Activated T-cell treated with anti-CD3 and anti-CD28 coated beads for 1 hour (primary cell): ENCODE results near the gene WDR43.

Source experiments
- DNase-seq: peaks from one replicate; pipeline ENCODE4 v3.0.0-alpha.2; 2020; ENCODE audit warnings: low read depth

Gene WDR43

GRCh38 chr2:28909655-28910353 is 15.3 kb downstream of the WDR43 start:
- no peak for DNase-seq

- DNase-seq: no peak
These were observed 21.5 kb downstream of the WDR43 start for GRCh38 chr2:28915939-28916338.

GRCh38 chr2:28926847-28927246 is 32.4 kb downstream of the WDR43 start:
- DNase-seq: no peak

- no peak for DNase-seq
These were observed 33.0 kb downstream of the WDR43 start for GRCh38 chr2:28927469-28927868.

- DNase-seq: no peak
These were observed 33.4 kb downstream of the WDR43 start for GRCh38 chr2:28927878-28928277.

- no peak for DNase-seq
These were observed 35.1 kb downstream of the WDR43 start for GRCh38 chr2:28929581-28929980.

- DNase-seq: no peak
These were observed 35.7 kb downstream of the WDR43 start for GRCh38 chr2:28930205-28930604.

GRCh38 chr2:28934769-28935168 is 40.3 kb downstream of the WDR43 start:
- no peak for DNase-seq

GRCh38 chr2:28941008-28941407 is 46.5 kb downstream of the WDR43 start:
- DNase-seq: no peak

- no peak for DNase-seq
These were observed 50.2 kb downstream of the WDR43 start for GRCh38 chr2:28944535-28945248.

- DNase-seq: no peak
These were observed 53.7 kb downstream of the WDR43 start for GRCh38 chr2:28948160-28948559.

- no peak for DNase-seq
These were observed 54.7 kb downstream of the WDR43 start for GRCh38 chr2:28949190-28949589.

GRCh38 chr2:28949617-28950305 is 55.3 kb downstream of the WDR43 start:
- no peak for DNase-seq

GRCh38 chr2:28950941-28951630 is 56.6 kb downstream of the WDR43 start:
- DNase-seq: no peak

GRCh38 chr2:28951910-28952835 is 57.7 kb downstream of the WDR43 start:
- no peak for DNase-seq

GRCh38 chr2:28952836-28953211 is 58.4 kb downstream of the WDR43 start:
- no peak for DNase-seq

- DNase-seq: no peak
These were observed 61.0 kb downstream of the WDR43 start for GRCh38 chr2:28955467-28955866.

- DNase-seq: no peak
These were observed 62.0 kb downstream of the WDR43 start for GRCh38 chr2:28956415-28956826.

GRCh38 chr2:28956890-28957289 is 62.4 kb downstream of the WDR43 start:
- no peak for DNase-seq

GRCh38 chr2:28958689-28959088 is 64.2 kb downstream of the WDR43 start:
- DNase-seq: peak; percentile 3

- no peak for DNase-seq
These were observed 65.9 kb downstream of the WDR43 start for GRCh38 chr2:28960401-28960800.
